GM12864 (cell line): ENCODE measurements around the gene MKRN2OS.

Source experiments
- DNase-seq: peaks from one replicate; pipeline ENCODE4 v3.0.0-alpha.2; 2011; ENCODE audit warnings: low read depth
- H3K4me3 ChIP-seq: 2 replicates; pipeline ENCODE4 v1.5.1; 2011; ENCODE audit warnings: mild to moderate bottlenecking, low read depth, low read length, control low read depth
- TF ChIP-seq, protein P1 (sequence below): IDR thresholded peaks from 2 replicates; pipeline ENCODE4 v1.5.1; 2011; ENCODE audit warnings: low read depth, mild to moderate bottlenecking, moderate library complexity, low read length, control low read depth, inconsistent platforms; ENCODE audit errors: missing control alignments

The MKRN2OS gene

DNA sequence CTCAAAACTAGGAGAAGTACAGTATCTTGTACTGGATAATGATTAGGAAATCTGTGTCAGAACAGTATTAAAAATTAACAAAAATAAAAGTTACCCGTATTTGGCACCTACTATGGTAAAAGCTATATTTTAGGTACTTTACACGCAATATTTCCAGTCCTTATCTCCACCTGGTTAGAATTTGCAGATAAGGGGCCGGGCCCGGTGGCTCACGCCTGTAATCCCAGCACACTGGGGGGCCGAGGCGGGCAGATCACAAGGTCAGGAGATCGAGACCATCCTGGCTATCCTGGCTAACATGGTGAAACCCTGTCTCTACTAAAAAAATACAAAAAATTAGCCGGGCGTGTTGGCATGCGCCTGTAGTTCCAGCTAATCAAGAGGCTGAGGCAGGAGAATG is 28.4 kb downstream of the MKRN2OS start:
- TF ChIP-seq, protein P1, sequence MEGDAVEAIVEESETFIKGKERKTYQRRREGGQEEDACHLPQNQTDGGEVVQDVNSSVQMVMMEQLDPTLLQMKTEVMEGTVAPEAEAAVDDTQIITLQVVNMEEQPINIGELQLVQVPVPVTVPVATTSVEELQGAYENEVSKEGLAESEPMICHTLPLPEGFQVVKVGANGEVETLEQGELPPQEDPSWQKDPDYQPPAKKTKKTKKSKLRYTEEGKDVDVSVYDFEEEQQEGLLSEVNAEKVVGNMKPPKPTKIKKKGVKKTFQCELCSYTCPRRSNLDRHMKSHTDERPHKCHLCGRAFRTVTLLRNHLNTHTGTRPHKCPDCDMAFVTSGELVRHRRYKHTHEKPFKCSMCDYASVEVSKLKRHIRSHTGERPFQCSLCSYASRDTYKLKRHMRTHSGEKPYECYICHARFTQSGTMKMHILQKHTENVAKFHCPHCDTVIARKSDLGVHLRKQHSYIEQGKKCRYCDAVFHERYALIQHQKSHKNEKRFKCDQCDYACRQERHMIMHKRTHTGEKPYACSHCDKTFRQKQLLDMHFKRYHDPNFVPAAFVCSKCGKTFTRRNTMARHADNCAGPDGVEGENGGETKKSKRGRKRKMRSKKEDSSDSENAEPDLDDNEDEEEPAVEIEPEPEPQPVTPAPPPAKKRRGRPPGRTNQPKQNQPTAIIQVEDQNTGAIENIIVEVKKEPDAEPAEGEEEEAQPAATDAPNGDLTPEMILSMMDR = no peak

DNA sequence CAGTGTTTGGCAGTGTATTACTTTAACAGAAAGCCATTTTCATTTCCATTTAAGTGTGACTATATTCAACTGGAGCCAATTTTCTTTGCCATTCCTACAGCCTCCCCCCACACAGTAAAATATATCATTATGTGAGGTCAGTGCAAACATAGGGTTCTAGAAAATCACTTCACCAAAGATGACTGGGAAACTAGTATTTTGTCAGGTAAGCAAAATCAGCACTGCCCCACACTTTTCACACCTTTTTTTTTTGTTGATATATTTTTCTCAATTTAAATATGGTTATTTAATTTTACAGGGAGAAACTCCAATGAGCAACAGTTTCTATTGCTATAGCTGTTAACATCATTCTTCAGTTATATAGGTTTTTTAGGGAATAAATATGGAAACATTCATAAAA is 29.7 kb downstream of the MKRN2OS start:
- DNase-seq = no peak
- H3K4me3 ChIP-seq = no peak overlapping the region
- TF ChIP-seq, protein P1 = no peak

More for the DNA sequence above, 28.4 kb downstream of the MKRN2OS start:
- no peak for DNase-seq
- H3K4me3 ChIP-seq = no peak overlapping the region

DNA sequence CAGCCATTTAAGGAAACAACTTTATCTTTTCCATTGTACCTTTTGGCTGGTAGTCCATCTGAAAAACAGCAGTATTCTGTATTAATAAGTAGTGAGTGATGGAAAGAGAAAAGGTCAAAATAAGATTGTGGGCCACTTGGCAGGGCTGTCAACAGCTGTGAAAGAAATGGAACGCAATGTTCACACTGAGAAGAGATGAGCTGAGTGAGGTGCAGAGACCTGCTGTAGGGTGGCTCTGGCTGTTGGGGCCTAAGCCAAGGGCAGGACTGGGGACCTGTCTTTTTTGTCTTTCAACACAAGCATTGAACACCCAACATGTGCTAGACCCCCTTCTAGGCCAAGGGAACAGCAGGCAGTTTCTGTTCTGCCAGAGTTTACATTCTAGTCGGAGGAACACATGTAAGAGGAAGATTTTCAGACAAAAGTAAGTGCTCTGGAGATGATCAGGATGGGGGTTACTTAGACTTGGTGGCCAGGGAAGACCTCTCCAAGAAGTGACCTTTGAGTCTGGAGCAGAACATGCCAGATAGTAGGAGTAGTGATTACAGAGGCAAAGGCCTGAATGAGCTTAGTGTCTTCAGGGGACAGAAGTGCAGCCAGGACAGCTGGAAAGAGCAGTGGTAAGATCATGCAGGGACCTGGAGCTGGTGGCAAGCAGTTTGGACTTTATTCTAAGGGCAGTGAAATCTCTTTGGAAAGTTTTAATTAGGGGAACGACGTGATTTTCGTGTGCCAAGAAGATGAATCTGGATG is 31.4 kb downstream of the MKRN2OS start:
- H3K4me3 ChIP-seq = no peak overlapping the region
- TF ChIP-seq, protein P1 = no peak
- DNase-seq = no peak

- H3K4me3 ChIP-seq = no peak overlapping the region
- DNase-seq = no peak
- TF ChIP-seq, protein P1 = no peak
Observed at GRCh38 chr3:12512534-12513118, 32.7 kb downstream of the MKRN2OS start.

GRCh38 chr3:12509466-12509865 is 35.8 kb downstream of the MKRN2OS start:
- H3K4me3 ChIP-seq = no peak overlapping the region
- no peak for DNase-seq
- TF ChIP-seq, protein P1 = no peak

GRCh38 chr3:12508291-12508700 is 37.0 kb downstream of the MKRN2OS start:
- TF ChIP-seq, protein P1 = no peak
- no peak for DNase-seq
- no peak overlapping the region for H3K4me3 ChIP-seq

DNA sequence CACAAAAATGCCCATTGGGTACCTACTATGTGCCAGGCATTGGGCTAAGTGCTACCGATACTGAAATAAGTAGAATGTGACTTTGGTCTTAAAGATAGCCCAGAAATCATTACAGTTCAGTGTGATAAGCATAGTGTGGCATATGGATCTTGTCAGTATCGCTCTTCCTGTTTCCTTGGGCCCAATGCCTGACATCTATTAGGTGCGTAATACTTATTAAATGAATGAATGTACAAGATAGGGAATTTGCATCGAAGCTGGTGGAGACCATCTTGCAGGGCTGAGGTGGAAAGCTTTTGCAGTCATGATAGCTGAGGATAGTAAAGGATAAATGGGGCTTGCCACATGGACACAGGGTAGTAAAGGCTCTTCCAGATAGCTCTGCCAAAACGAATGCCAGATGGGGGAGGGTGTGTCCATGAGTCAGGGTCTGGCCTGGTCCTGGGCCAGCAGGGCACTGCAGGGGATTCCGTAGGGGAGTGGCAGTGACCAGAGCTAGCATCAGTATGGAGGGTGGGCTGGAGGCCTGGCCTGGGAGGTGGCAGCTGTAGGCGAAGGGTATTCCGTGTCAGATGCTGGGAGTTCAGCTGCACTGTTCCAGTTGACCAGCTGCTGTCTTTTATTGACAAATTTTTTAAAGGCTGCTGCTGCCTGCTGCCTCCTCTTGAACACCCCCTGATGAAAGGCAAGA is 37.6 kb downstream of the MKRN2OS start:
- no peak for DNase-seq
- H3K4me3 ChIP-seq = no peak overlapping the region
- TF ChIP-seq, protein P1 = no peak
